Measurements from ENCODE around the gene REN. TPM values are rescaled to one million over a fixed set of nuclear protein-coding genes. Genes with fewer than 3 reads are reported as not detected.
A peak's percentile ranks its signal among the peaks of the same experiment; 100 is the strongest.

The REN gene
- total RNA-seq, 2 experiments from 2014 or later = not detected

DNA sequence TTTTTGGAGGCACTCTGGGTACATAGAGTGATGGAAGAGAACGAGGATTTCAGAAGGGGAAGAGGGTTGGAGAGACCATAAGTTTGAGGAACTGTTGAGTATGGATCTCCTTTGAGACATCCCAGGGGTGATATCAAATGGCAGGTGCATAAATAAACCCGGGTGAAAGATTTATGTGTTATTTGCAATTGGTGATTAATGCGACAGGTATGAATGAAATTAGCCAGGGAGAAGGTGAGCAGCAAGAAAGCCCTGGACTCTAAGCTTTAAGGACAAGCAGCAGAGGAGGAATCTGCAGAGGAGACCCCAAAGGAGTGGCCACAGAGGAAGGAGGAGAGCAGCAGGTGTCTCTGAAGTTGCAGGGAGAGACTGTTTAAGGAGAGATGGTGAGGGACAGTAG lies 8.8 kb upstream of the REN start:
- no peak overlapping the region for H3K4me3 Mint-ChIP-seq
- no peak for DNase-seq
- H3K4me1 Mint-ChIP-seq = no peaks in the 10 kb centered on the region
- no peaks in the 10 kb centered on the region for H3K27me3 Mint-ChIP-seq
- no peaks in the 10 kb centered on the region for H3K36me3 Mint-ChIP-seq
- H3K27ac Mint-ChIP-seq = no peak overlapping the region
- H3K9me3 Mint-ChIP-seq = peaks cover 21% of the 10 kb centered on the region

DNA sequence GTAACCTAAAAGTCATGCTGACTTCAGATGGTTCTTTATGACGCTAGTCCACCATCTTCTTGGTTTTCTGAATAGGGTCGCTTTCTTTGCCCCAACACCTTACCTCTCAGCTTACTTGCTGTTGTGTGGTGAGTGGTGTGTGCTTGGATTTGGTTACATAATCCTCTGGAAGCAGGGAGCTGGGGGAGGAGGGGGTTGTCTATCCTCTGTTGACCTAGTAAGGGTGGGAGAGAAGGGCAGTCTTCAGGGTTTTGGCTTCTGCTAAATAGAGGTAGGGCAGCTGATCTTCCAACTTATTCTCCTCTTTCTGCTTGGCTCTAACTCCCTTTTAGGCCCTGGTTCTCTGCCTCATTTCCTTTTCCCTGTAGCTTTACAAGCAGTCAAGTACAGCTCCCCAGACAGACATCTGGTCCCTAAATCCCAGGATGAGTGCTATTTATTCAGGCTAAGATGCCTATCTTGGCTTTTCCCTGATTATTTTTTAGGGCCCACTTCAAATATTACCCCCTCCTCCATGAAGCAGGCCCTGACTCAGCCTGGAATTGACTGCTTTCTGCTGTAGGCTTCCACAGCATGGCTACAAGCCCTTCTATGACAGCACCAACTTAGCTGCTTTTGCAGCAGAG lies 6.4 kb upstream of the REN start:
- Mint-ChIP-seq H3K36me3 (no peaks in the 10 kb centered on the region), H3K4me3 (no peak overlapping the region), H3K4me1 (no peaks in the 10 kb centered on the region), H3K27ac (no peak overlapping the region), H3K9me3 (peaks cover 30% of the 10 kb centered on the region), H3K27me3 (no peaks in the 10 kb centered on the region)
- no peak for DNase-seq

DNA sequence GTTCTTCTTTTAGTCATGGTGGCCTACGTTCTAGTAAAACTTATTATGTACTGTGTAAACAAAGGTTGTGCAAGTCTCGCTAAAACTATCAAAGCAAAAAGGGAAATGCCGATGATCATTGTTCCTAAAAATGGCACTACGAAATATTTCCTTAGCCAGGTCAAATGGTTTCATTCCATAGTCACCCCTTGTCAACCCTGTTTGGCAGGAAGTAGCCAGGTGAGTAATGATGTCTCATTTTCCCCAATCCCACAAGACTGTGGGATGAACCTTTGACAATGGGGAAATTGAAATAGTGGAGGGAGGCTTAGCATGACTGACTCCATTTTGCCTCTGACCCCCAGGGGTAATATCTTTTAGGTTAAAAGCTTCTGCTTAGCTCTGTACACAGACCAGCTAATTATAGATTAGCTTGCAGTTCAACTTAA lies 5.6 kb upstream of the REN start:
- Mint-ChIP-seq H3K27me3 (no peaks in the 10 kb centered on the region), H3K4me1 (no peaks in the 10 kb centered on the region), H3K9me3 (peaks cover 32% of the 10 kb centered on the region), H3K4me3 (no peak overlapping the region), H3K27ac (no peak overlapping the region), H3K36me3 (no peaks in the 10 kb centered on the region)
- DNase-seq = no peak

DNA sequence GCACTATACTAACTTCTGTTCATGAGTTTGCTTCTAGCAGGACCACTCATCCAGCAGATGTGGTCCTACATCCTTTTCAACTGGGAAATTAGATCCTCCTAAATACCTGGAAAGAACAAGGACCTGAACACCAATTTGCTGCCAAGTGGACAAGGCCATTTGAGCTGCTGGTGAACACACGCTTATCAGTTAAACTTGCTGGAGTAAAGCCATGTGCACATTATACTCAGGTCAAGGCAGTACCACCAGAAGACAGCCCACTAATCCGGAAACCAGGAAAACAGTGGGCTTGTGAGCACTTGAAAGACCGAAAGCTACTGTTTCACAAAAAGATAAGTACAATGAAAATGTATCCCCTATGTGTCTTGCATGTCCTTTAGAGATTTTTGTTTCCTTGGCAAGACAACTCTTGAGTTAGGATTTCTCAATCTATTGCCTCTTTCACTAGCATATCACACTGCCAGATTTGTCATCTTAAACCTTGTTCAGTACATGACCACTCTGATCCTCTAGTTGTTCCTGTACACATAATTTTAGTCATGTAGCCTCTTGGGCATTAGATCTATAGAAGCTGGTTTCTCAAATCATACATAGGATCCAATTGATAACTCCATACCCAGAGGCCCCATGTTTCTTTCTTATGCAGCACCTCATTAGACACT lies 4.5 kb upstream of the REN start:
- Mint-ChIP-seq H3K9me3 (peaks cover 32% of the 10 kb centered on the region), H3K27ac (no peak overlapping the region), H3K4me3 (no peak overlapping the region), H3K4me1 (no peaks in the 10 kb centered on the region), H3K27me3 (no peaks in the 10 kb centered on the region), H3K36me3 (no peaks in the 10 kb centered on the region)
- no peak for DNase-seq

DNA sequence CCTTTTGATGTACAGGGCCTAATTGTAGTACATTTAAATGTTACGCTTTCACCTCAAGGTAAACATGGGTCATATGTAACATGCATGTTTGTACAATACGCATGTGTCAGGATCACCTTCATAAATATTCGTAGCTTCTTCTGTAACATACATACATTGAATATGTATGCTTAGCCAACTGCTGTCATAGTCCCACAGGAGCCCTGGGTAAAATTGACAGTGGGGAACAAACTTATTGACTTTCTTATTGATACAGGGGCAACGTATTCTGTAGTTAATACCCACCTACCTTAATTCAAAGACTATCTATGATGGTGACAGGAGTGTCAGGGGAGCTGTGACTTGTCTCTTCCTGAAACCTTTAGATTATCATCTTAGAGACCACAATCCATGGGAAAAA lies 3.7 kb upstream of the REN start:
- H3K27me3 Mint-ChIP-seq = peaks cover 6% of the 10 kb centered on the region
- no peaks in the 10 kb centered on the region for H3K36me3 Mint-ChIP-seq
- no peak overlapping the region for H3K27ac Mint-ChIP-seq
- no peak overlapping the region for H3K4me3 Mint-ChIP-seq
- no peaks in the 10 kb centered on the region for H3K4me1 Mint-ChIP-seq
- DNase-seq = no peak
- H3K9me3 Mint-ChIP-seq = peaks cover 32% of the 10 kb centered on the region

DNA sequence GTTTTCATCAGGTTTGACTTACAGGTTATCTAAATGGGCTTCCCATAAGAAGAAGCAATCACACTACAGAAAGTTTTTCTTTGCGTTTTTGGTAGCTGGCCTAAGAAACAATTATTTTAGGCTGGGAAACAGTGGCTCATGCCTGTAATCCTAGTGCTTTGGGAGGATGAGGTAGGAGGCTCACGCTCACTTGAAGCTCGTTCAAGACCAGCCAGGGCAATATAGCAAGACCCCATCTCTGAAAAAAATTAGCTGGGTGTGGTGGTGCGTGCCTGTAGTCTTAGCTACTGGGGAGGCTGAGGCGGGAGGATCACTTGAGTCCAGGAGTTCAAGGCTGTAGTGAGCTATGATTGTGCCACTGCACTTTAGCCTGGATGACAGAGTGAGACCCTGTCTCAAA lies 1.6 kb upstream of the REN start:
- H3K36me3 Mint-ChIP-seq = no peaks in the 10 kb centered on the region
- H3K27me3 Mint-ChIP-seq = peaks cover 7% of the 10 kb centered on the region
- no peak for DNase-seq

DNA sequence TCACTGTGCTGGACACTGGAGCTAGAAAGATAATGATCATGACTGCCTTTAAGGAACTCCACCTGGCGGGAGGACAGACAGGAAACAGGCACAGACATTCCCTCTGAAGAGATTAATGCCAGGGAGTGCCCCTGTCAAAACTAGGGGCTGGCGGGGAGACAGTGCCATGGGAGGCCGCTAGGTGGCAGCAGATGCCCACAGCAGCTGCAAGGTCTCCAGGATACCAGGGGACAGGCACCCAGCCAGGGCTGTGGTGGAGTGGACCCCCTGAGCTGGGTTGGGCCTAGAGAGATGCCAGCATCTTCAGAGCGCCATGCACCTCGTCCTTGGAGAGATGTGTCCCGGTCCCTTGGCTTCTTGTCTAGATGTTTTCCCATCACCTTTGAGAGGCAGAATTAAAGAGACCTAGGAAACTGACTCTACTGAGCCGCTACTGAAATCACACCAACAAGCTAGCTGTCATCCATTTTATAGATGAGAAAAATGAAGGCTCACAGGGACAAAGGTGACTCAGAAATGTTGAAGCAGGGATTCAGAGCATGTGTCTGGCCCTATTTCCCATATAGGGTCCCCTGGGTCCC lies 3.6 kb downstream of the REN start:
- no peak overlapping the region for H3K4me3 Mint-ChIP-seq
- peak; percentile 76 for DNase-seq
- H3K27me3 Mint-ChIP-seq = peaks cover 10% of the 10 kb centered on the region
- H3K36me3 Mint-ChIP-seq = no peaks in the 10 kb centered on the region
- H3K9me3 Mint-ChIP-seq = peaks cover 3% of the 10 kb centered on the region
- no peak overlapping the region for H3K27ac Mint-ChIP-seq
- peaks cover 2% of the 10 kb centered on the region for H3K4me1 Mint-ChIP-seq

More for the DNA sequence above, 1.6 kb upstream of the REN start:
- Mint-ChIP-seq H3K4me3 (no peak overlapping the region), H3K4me1 (no peaks in the 10 kb centered on the region), H3K27ac (no peak overlapping the region), H3K9me3 (peaks cover 30% of the 10 kb centered on the region)

DNA sequence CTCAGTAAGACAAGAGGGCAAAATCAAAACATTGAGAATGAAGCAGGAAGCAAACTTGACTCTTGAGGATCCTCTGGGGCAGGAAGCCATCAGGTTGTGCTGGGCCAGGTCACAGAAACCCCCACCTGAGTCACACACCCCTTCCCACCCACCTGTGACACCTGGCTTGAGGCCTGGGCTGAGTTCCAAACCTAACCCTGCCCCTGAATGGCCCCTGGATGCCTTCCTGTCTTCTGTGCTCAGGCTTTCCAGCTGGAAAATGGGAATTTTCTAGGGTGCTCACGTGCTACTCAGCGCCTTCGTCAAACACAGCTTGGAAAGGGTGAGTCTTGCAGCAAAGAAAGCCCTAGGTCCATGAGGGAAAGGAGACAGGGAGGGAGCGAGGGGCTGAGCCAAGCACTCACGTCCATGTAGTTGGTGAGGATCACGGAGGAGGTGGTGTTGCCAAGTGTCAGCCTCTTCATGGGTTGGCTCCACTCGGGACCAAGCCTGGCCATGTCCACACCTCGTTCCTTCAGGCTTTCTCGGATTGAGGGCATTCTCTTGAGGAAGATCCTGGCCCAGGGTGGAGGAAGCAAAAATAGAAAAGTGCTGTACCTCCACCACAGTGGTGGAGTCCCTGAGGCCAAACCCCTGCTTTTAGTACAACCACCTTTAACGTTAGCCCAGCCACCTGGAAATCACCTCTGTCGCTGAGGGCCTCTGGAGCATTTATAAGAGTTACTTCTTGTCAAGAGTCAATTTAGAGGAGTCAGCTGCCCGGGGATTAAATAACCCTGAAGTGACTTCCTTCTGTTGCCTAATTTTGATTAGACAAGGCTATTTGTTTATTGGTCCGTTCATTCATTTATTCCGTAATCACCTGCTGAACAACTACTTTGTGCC lies 4.3 kb downstream of the REN start:
- no peak overlapping the region for H3K27ac Mint-ChIP-seq
- H3K36me3 Mint-ChIP-seq = no peaks in the 10 kb centered on the region
- no peak overlapping the region for H3K4me3 Mint-ChIP-seq
- H3K27me3 Mint-ChIP-seq = peaks cover 10% of the 10 kb centered on the region
- H3K4me1 Mint-ChIP-seq = peaks cover 2% of the 10 kb centered on the region
- DNase-seq = no peak
- H3K9me3 Mint-ChIP-seq = no peaks in the 10 kb centered on the region

DNA sequence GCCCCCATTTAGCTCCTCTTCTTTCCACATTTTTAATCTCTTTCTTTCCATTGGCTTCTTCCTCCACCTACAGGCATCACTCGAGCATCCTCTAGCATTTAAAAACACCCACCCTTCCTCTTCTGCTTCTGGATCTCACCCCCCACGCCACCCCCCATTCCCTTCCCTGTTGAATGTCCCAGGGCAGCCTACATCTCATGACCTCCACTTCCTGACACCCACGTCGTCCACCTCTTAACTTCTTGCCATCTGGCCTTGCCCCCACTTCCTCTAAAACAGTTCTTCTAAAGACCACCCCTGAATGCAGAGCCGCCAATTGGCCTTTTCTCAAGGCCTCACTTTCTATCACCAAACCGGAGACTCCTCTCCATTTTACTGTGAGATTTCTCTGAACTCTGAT lies 8.2 kb downstream of the REN start:
- H3K27me3 Mint-ChIP-seq = peaks cover 3% of the 10 kb centered on the region
- no peak overlapping the region for H3K4me3 Mint-ChIP-seq
- H3K4me1 Mint-ChIP-seq = peaks cover 2% of the 10 kb centered on the region
- no peaks in the 10 kb centered on the region for H3K9me3 Mint-ChIP-seq
- H3K27ac Mint-ChIP-seq = no peak overlapping the region
- H3K36me3 Mint-ChIP-seq = no peaks in the 10 kb centered on the region
- DNase-seq = no peak

DNA sequence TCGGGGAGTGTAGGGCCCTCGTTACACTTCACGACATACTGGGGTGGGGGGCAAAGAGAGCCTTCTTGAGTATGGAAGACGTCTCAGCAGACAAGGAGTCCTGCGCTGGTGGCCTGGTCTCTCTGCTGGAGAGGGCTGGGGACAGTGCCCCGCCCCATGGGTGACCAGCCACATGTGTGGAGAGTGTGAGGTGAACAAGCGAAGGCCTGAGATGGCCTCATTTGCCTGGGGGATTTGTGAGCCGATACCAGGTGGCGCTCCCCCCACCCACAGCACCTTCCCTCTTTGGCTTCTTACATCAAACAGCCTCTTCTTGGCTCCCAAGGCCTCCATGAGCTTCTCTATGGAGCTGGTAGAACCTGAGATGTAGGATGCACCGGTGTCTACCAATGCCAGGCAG lies 10.3 kb downstream of the REN start:
- Mint-ChIP-seq H3K36me3 (no peaks in the 10 kb centered on the region), H3K27ac (no peak overlapping the region)

DNA sequence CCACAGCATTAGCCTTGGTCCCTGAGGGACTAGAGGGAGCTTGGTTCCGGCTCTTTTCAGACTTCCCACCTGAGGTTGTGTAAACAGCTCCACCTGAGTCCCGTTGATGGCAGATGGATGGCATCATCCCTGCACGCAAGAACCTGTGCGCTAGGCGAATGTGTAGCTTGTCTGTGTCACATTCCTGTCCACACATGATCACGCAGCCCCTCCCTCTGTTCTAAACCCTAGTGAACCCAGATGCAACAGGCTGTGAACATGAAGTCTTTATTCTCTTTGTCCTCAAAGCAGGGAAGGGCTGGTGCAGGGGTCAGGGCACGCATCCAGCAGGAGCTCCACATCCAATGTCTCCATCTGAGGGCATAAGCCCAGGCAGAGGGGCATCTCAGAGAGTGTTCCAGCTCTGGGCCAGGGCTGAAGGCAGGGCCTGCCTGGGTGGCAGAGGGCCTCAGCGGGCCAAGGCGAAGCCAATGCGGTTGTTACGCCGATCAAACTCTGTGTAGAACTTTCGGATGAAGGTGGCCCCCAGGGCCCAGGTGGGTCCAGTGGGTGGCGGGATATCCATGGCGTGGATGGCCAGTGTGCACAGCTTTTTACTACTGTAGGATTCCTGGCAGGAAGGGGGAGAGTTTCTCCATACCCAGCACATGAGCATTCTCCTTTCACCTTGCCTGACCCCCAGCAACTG lies 11.4 kb downstream of the REN start:
- no peak overlapping the region for H3K27ac Mint-ChIP-seq
- DNase-seq = no peak
- H3K4me1 Mint-ChIP-seq = no peaks in the 10 kb centered on the region
- H3K9me3 Mint-ChIP-seq = no peaks in the 10 kb centered on the region
- H3K27me3 Mint-ChIP-seq = peaks cover 5% of the 10 kb centered on the region
- H3K4me3 Mint-ChIP-seq = no peak overlapping the region
- H3K36me3 Mint-ChIP-seq = no peaks in the 10 kb centered on the region

More for the DNA sequence above, 10.3 kb downstream of the REN start:
- Mint-ChIP-seq H3K4me1 (no peaks in the 10 kb centered on the region), H3K27me3 (no peaks in the 10 kb centered on the region), H3K4me3 (no peak overlapping the region), H3K9me3 (no peaks in the 10 kb centered on the region)
- no peak for DNase-seq

DNA sequence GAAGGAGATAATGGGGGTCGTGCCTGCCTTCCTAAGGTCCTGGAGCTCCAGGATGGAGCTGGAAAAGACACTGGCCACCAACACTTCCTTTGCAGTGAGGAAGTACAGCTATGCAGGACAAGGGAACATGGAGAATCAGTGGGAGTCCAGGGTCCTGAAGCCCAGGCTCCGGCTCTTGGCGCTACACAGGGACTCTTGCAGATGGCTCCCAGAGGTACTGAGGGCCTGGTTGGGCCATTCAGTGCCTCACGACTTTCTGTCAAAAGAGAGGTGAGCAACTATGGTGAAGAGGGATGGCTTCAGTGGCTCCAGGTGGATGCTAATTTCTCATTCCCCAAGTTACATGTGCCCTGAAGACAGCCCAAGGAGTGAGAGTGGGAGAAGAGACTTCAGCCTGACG lies 12.5 kb downstream of the REN start:
- no peaks in the 10 kb centered on the region for H3K4me1 Mint-ChIP-seq
- H3K27ac Mint-ChIP-seq = no peak overlapping the region
- no peak overlapping the region for H3K4me3 Mint-ChIP-seq
- H3K36me3 Mint-ChIP-seq = no peaks in the 10 kb centered on the region
- peaks cover 5% of the 10 kb centered on the region for H3K27me3 Mint-ChIP-seq
- no peak for DNase-seq
- H3K9me3 Mint-ChIP-seq = no peaks in the 10 kb centered on the region

DNA sequence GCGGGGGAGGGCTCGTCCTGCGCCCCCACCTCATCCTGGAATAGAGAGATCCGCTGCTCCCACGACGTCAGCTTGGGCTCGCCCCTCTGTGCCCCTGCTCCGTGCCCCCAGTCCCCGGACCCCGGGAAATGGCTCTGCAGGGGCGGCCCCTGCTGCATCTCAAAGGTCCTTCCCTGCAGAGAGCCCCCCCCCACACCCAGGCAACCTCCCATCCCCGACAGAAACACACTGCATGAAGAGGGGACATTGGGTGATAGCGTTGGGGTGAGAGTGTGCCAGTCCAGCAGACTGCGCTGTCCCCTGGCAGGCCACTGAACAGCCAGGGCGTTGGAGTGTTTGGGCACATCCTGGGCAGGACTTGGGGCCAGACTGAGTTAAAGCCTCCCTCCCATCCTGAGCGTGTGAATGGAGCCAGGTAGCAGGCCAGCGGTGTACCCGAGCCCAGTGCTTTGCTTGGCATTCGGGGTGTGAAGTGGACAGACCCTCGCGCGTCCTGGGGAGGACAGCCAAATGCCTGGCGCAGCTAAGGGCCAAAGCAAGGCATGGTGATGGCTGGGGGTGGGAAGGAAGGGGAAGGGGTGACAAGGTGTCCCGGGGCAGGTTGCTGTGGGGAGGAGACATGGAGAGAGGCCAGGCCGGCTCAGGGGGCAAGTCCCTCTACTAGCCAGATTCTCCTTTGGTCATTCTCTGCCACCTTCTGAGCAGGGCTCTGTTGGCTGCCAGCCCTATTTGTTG lies 13.7 kb downstream of the REN start:
- no peak for DNase-seq
- no peak overlapping the region for H3K27ac Mint-ChIP-seq
- H3K4me3 Mint-ChIP-seq = peak overlapping the region; percentile 68
- peaks cover 5% of the 10 kb centered on the region for H3K27me3 Mint-ChIP-seq
- no peaks in the 10 kb centered on the region for H3K9me3 Mint-ChIP-seq
- H3K4me1 Mint-ChIP-seq = no peaks in the 10 kb centered on the region
- H3K36me3 Mint-ChIP-seq = no peaks in the 10 kb centered on the region

DNA sequence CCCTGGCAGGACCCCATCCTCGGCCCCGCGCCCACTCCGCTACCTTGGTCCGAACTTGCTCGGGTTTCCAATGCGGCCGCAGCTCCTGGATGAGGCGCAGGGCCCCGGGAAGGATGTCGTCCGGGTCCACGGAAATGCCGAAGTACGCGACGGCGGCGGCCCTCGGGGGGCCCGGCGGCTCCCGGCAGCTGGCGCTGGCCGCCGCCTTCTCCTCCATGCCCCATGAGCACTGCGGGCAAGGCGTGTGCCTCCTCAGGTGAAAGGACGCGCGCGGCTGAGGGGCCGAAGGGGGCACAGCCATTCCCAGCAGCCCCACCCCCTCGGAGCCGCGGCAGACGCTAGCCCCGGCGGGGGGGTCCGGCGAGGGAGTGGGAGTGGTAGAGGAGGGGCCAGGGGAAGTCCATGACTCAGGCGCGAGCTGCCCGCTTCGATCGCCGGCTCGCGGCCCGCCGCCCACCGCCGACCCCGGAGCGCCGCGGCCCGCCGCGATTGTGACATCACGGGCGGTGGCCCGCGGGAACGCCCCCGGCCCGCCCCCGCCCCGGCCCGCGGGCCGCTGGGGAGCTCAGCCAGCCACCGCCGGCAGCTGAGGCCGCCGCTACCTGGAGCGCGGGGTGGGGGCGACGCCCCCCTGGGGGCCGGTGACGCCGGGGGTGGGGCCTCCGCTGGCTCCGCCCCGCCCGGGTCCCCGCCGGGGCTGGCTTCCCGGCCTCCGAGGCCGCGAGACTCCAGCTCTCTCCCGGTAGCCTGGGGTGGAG lies 14.4 kb downstream of the REN start, which contains the start of gene ETNK2:
ETNK2 (minus strand) TSS at position 493 of the 758 bp plus-strand sequence; CDS start at position 301, 192 bp downstream.
- H3K27ac Mint-ChIP-seq = no peak within 1 kb of the TSS
- H3K36me3 Mint-ChIP-seq = no peaks in the 10 kb centered on the region
- H3K4me3 Mint-ChIP-seq = peak within 1 kb of the TSS; percentile 68
- peak; percentile 62 for DNase-seq
- H3K9me3 Mint-ChIP-seq = no peaks in the 10 kb centered on the region
- H3K4me1 Mint-ChIP-seq = no peaks in the 10 kb centered on the region
- peaks cover 5% of the 10 kb centered on the region for H3K27me3 Mint-ChIP-seq

Measured in activated naive CD8-positive, alpha-beta T cell treated with anti-CD3 and anti-CD28 coated beads for 36 hours (primary cell).